Loucy (cell line): ENCODE results near the gene AIF1L.

Experiments used
- EZH2phosphoT487 ChIP-seq: fragments of 200-600 bp; IDR thresholded peaks from 2 replicates; pipeline ENCODE4 v1.6.1; 2018; ENCODE audit warnings: antibody characterized with exemption, mild to moderate bottlenecking, moderate library complexity, borderline replicate concordance
- TF ChIP-seq, protein P1 (sequence below): fragments of 200-600 bp; sonication (generic); conservative IDR thresholded peaks from 2 replicates; pipeline ENCODE4 v1.5.1; 2014; ENCODE audit warnings: mild to moderate bottlenecking, antibody characterized with exemption, low read length

- TF ChIP-seq, protein P1, sequence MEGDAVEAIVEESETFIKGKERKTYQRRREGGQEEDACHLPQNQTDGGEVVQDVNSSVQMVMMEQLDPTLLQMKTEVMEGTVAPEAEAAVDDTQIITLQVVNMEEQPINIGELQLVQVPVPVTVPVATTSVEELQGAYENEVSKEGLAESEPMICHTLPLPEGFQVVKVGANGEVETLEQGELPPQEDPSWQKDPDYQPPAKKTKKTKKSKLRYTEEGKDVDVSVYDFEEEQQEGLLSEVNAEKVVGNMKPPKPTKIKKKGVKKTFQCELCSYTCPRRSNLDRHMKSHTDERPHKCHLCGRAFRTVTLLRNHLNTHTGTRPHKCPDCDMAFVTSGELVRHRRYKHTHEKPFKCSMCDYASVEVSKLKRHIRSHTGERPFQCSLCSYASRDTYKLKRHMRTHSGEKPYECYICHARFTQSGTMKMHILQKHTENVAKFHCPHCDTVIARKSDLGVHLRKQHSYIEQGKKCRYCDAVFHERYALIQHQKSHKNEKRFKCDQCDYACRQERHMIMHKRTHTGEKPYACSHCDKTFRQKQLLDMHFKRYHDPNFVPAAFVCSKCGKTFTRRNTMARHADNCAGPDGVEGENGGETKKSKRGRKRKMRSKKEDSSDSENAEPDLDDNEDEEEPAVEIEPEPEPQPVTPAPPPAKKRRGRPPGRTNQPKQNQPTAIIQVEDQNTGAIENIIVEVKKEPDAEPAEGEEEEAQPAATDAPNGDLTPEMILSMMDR, result no peak
- TF ChIP-seq EZH2phosphoT487, result no peak
These were observed 3.5 kb upstream of the AIF1L start for GRCh38 chr9:131092548-131093440.
